HepG2 (cell line): ENCODE data around the gene HPS1. TPM values are rescaled to one million over a fixed set of nuclear protein-coding genes. Genes with fewer than 3 reads are reported as not detected.

Experiments used
- ATAC-seq: fragments of 200-7000 bp; cut with Tn5 transposase; 3 replicates; pipeline ENCODE4 v1.9.1; 2020; ENCODE audit warnings: mild to moderate bottlenecking, moderate library complexity
- BruUV-seq: library from RNA; stranded (reverse); fragments of 400-500 nt; replicated peaks from 2 replicates; lab custom pipeline; 2021; lab: Mats Ljungman, UMichigan
- CTCF ChIA-PET: fragments of 300-600 bp; formaldehyde crosslinking; extraction: SDS; loops from one replicate; lab custom pipeline; 2021; ENCODE audit warnings: low total read pairs, inconsistent platforms, low intra/inter-chr PET ratio; lab: Yijun Ruan, JAX
- POLR2A ChIA-PET: fragments of 350-600 bp; sonication (Branson Sonifier 250); formaldehyde crosslinking; loops from one replicate; lab custom pipeline; 2020; ENCODE audit warnings: antibody characterized with exemption, inconsistent platforms; lab: Yijun Ruan, JAX
- DNase-seq: peaks from one replicate; pipeline ENCODE4 v3.0.0-alpha.2; 2015; ENCODE audit warnings: low spot score
- FAIRE-seq: peaks from 3 replicates; lab custom pipeline; 2011; peaks lifted over from hg19 to GRCh38; lab: Jason Lieb, UNC
- H2AFZ ChIP-seq: one replicate; pipeline ENCODE4 v1.6.1; 2011; ENCODE audit warnings: low read length, inconsistent platforms
- H3K27ac ChIP-seq: fragments of 300-600 bp; 3 replicates; pipeline ENCODE4 v1.8.0; 2011; ENCODE audit warnings: mixed run types, mild to moderate bottlenecking, mixed read lengths, low read length, inconsistent platforms; ENCODE audit not compliant: insufficient read depth; ENCODE audit errors: extremely low read length
- H3K27me3 ChIP-seq, 2 experiments: fragments of 200-600 bp in 1 of 2; 2 replicates in 1 of 2; 3 replicates in 1 of 2; pipeline versions ENCODE4 v1.6.0 to v1.8.0; 2011; ENCODE audit warnings: low read length in 2 of 2, mild to moderate bottlenecking in 2 of 2, moderate library complexity in 2 of 2, inconsistent platforms in 1 of 2; ENCODE audit not compliant: insufficient read depth in 2 of 2, control insufficient read depth in 1 of 2
- H3K36me3 ChIP-seq, 2 experiments: fragments of 200-600 bp in 1 of 2; replicated peaks in 1 of 2; 2 replicates in 1 of 2; 3 replicates in 1 of 2; pipeline versions ENCODE4 v1.5.1 to v1.8.0; 2011; ENCODE audit warnings: low read length in 2 of 2, inconsistent platforms in 1 of 2; ENCODE audit not compliant: insufficient read depth in 2 of 2, control insufficient read depth in 1 of 2
- H3K4me1 ChIP-seq: 2 replicates; pipeline ENCODE4 v1.5.1; 2012; ENCODE audit warnings: low read length, inconsistent platforms; ENCODE audit not compliant: insufficient read depth
- H3K4me2 ChIP-seq: 2 replicates; pipeline ENCODE4 v1.6.0; 2011; ENCODE audit warnings: low read depth, low read length, inconsistent platforms
- H3K4me3 ChIP-seq, 3 experiments: fragments of 200-600 bp in 1 of 3; sonication (generic), shearing (Covaris generic) in 1 of 3; replicated peaks in 1 of 3; 2 replicates each; pipeline ENCODE4 v1.5.1; 2011 to 2016; ENCODE audit warnings: low read length in 3 of 3, inconsistent platforms in 2 of 3, low read depth in 2 of 3, mild to moderate bottlenecking in 2 of 3, control low read depth in 1 of 3, mixed read lengths in 1 of 3; ENCODE audit not compliant: insufficient read depth in 1 of 3
- H3K79me2 ChIP-seq: one replicate; pipeline ENCODE4 v1.6.1; 2011; ENCODE audit warnings: low read length, inconsistent platforms; ENCODE audit not compliant: insufficient read depth
- H3K9ac ChIP-seq: 2 replicates; pipeline ENCODE4 v1.6.0; 2011; ENCODE audit warnings: mild to moderate bottlenecking, low read depth, low read length, inconsistent platforms; ENCODE audit not compliant: insufficient read depth
- H3K9me3 ChIP-seq: 2 replicates; pipeline ENCODE4 v1.5.1; 2012; ENCODE audit warnings: mild to moderate bottlenecking, low read length
- H4K20me1 ChIP-seq: 2 replicates; pipeline ENCODE4 v1.6.0; 2011; ENCODE audit warnings: inconsistent platforms, mild to moderate bottlenecking, low read length, moderate library complexity; ENCODE audit not compliant: insufficient read depth
- CBX1 ChIP-seq: IDR thresholded peaks from one replicate; pipeline ENCODE4 v1.6.1; 2016; ENCODE audit warnings: antibody characterized with exemption, low read depth
- HNF4G ChIP-seq, 2 experiments: sonication (generic) in 1 of 2; formaldehyde crosslinking in 1 of 2; IDR thresholded peaks; 2 replicates each; pipeline versions ENCODE4 v1.4.0 to v1.6.1; 2011 to 2020; ENCODE audit warnings: borderline replicate concordance in 2 of 2, low read depth in 2 of 2, mild to moderate bottlenecking in 2 of 2, low read length in 1 of 2, missing genetic modification reagents in 1 of 2, moderate library complexity in 1 of 2
- MLX ChIP-seq: IDR thresholded peaks from 2 replicates; pipeline ENCODE4 v1.6.1; 2016
- POGZ ChIP-seq: sonication (generic); formaldehyde crosslinking; IDR thresholded peaks from 2 replicates; pipeline ENCODE4 v1.4.0; 2020; ENCODE audit warnings: mild to moderate bottlenecking, missing genetic modification reagents
- ZBTB10 ChIP-seq: sonication (generic); formaldehyde crosslinking; IDR thresholded peaks from 2 replicates; pipeline ENCODE4 v1.4.0; 2020; ENCODE audit warnings: missing genetic modification reagents, borderline replicate concordance
- ZNF101 ChIP-seq: sonication (generic); formaldehyde crosslinking; IDR thresholded peaks from 2 replicates; pipeline ENCODE4 v1.4.0; 2020; ENCODE audit warnings: mild to moderate bottlenecking, low read depth, missing genetic modification reagents, borderline replicate concordance
- ZNF264 ChIP-seq: sonication (generic); formaldehyde crosslinking; IDR thresholded peaks from 2 replicates; pipeline ENCODE4 v1.4.0; 2020; ENCODE audit warnings: missing genetic modification reagents
- ZNF562 ChIP-seq: sonication (generic); formaldehyde crosslinking; IDR thresholded peaks from 2 replicates; pipeline ENCODE4 v1.8.0; 2022; ENCODE audit warnings: missing genetic modification reagents, borderline replicate concordance
- ZNF816 ChIP-seq: sonication (generic); formaldehyde crosslinking; IDR thresholded peaks from 2 replicates; pipeline ENCODE4 v1.8.0; 2022; ENCODE audit warnings: missing genetic modification reagents, mild to moderate bottlenecking, borderline replicate concordance
- WGBS: methylation state at CpG from one replicate; pipeline ENCODE4 v1.1.6; 2017; ENCODE audit warnings: low lambda C conversion rate; 5-methylcytosine and 5-hydroxymethylcytosine counted together
- in situ Hi-C: cut with HindIII; loops from 2 replicates; pipeline ENCODE4 v1.10.0; 2017; ENCODE audit warnings: low pct_unique_long_range_greater_than_20kb; ENCODE audit not compliant: extremely low pct_ligation_motif_present
- intact Hi-C: fragments of 100-400 bp; cut with micrococcal nuclease; formaldehyde crosslinking; loops from one replicate; pipeline ENCODE4 v1.10.0; 2022; ENCODE audit not compliant: unreplicated experiment
- polyA plus RNA-seq, 8 experiments: library from polyadenylated mRNA; depleted of rRNA in 3 of 8; stranded (reverse) in 7 of 8; unstranded in 1 of 8; fragments of >200 nt; fragmentation: Illumina TruSeq in 4 of 8; extraction: Trizol in 4 of 8; gene quantifications; 2 replicates each; pipeline versions ENCODE4 v1.2.1 to v1.2.3, GENCODE V29; 2011 to 2016; ENCODE audit warnings: low read depth in 4 of 8, missing spikeins in 1 of 8, mixed read lengths in 1 of 8; ENCODE audit not compliant: insufficient read depth in 1 of 8
- total RNA-seq, 5 experiments: library from RNA; depleted of rRNA; stranded (reverse); fragments of >200 nt; fragmentation: Illumina TruSeq; extraction: Trizol; gene quantifications; 2 replicates each; pipeline ENCODE4 v1.2.3, GENCODE V29; 2016; ENCODE audit warnings: low read depth in 1 of 5
- TF ChIP-seq, protein P1 (sequence below): IDR thresholded peaks from 2 replicates; pipeline ENCODE4 v1.4.0; 2020; ENCODE audit warnings: mild to moderate bottlenecking, missing genetic modification reagents

Gene HPS1
- total and polyA plus RNA-seq, 2 of the 13 experiments (the other 11 are each of a cell fraction or from before 2014, with no cell fraction given) = 24.6 to 25.8 TPM

- no peak overlapping the region for H3K4me3 ChIP-seq
- no peak for FAIRE-seq
- H3K9ac ChIP-seq = no peak overlapping the region
- peak; percentile 13 for DNase-seq
- ChIA-PET CTCF (no interaction called here), POLR2A (interaction anchor here (3.7 kb wide), 1 partner anchor 10 kb away, joined by 29 read pairs; the partner anchor contains the start of gene PYROXD2)
- H3K27me3 ChIP-seq = no peaks in the 10 kb centered on the region
- peaks cover 10% of the 10 kb centered on the region for H3K4me1 ChIP-seq
- H3K27ac ChIP-seq = no peak overlapping the region
- H2AFZ ChIP-seq = no peak overlapping the region
- peak; percentile 46 for ATAC-seq
- no peaks in the 10 kb centered on the region for H3K9me3 ChIP-seq
- intact Hi-C loops = no loop called here
- BruUV-seq = no TSS peak
- peaks cover 6 to 13% of the 10 kb centered on the region in 2 experiments; a peak in 4 of 5 replicates for H3K36me3 ChIP-seq
- H3K4me2 ChIP-seq = peak overlapping the region; percentile 9; the same call in 1 of the 2 replicates
- H4K20me1 ChIP-seq = 0 out of 2 replicates have a peak, but pooled peaks cover 2% of the 10 kb centered on the region
- in situ Hi-C loops = no loop called here
- H3K79me2 ChIP-seq = no peaks in the 10 kb centered on the region
- 93% methylated on average over 6 of the region's 23 CpGs for WGBS
- TF ChIP-seq POGZ (CRISPR knock-in tag) = no peak
- TF ChIP-seq CBX1 = no peak
- TF ChIP-seq ZNF816 = no peak
- TF ChIP-seq, protein P1, sequence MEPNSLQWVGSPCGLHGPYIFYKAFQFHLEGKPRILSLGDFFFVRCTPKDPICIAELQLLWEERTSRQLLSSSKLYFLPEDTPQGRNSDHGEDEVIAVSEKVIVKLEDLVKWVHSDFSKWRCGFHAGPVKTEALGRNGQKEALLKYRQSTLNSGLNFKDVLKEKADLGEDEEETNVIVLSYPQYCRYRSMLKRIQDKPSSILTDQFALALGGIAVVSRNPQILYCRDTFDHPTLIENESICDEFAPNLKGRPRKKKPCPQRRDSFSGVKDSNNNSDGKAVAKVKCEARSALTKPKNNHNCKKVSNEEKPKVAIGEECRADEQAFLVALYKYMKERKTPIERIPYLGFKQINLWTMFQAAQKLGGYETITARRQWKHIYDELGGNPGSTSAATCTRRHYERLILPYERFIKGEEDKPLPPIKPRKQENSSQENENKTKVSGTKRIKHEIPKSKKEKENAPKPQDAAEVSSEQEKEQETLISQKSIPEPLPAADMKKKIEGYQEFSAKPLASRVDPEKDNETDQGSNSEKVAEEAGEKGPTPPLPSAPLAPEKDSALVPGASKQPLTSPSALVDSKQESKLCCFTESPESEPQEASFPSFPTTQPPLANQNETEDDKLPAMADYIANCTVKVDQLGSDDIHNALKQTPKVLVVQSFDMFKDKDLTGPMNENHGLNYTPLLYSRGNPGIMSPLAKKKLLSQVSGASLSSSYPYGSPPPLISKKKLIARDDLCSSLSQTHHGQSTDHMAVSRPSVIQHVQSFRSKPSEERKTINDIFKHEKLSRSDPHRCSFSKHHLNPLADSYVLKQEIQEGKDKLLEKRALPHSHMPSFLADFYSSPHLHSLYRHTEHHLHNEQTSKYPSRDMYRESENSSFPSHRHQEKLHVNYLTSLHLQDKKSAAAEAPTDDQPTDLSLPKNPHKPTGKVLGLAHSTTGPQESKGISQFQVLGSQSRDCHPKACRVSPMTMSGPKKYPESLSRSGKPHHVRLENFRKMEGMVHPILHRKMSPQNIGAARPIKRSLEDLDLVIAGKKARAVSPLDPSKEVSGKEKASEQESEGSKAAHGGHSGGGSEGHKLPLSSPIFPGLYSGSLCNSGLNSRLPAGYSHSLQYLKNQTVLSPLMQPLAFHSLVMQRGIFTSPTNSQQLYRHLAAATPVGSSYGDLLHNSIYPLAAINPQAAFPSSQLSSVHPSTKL (CRISPR knock-in tag) = no peak
- no peak for TF ChIP-seq ZNF101 (CRISPR knock-in tag)
- no peak for TF ChIP-seq ZNF264 (CRISPR knock-in tag)
- TF ChIP-seq MLX = no peak
- peak; percentile 34; the same call in 1 of the 2 replicates for TF ChIP-seq HNF4G (IDR thresholded peaks at IDR 0.05; ENCODE audit: borderline replicate concordance, low read depth, low read length)
- TF ChIP-seq HNF4G (CRISPR knock-in tag; IDR thresholded peaks at IDR 0.05; ENCODE audit: borderline replicate concordance, low read depth) = no peak
- no peak for TF ChIP-seq ZNF562 (CRISPR knock-in tag)
- TF ChIP-seq ZBTB10 = no peak
Observed at GRCh38 chr10:98424295-98425254, 22.2 kb downstream of the HPS1 start.
